Measurements from ENCODE around the gene ZNF814.
"Not testable (repeated sequence)": the region's sequence is repeated elsewhere in the genome, so short reads cannot be mapped to it uniquely, and the experiment has no call there.

Gene ZNF814

GRCh38 chr19:57841122-57841763 is 47.6 kb downstream of the ZNF814 start:
- H3K36me3 ChIP-seq (ENCODE audit: control insufficient read depth, insufficient read depth, low read length) = peaks cover 10% of the 10 kb centered on the region
- no peaks in the 10 kb centered on the region for H3K27me3 ChIP-seq (replicated peaks; ENCODE audit: control insufficient read depth, insufficient read depth, low read length)
- no peak for TF ChIP-seq CTCF (IDR thresholded peaks at IDR 0.05; ENCODE audit: insufficient read depth, low read length, poor library complexity, severe bottlenecking)
- DNase-seq (ENCODE audit: extremely low read depth, insufficient read length) = no peak
- H3K4me3 ChIP-seq (replicated peaks; ENCODE audit: low read depth, low read length) = no peak overlapping the region

- not testable (repeated sequence) for H3K36me3 ChIP-seq (ENCODE audit: control insufficient read depth, insufficient read depth, low read length); H3K4me3 ChIP-seq (replicated peaks; ENCODE audit: low read depth, low read length); DNase-seq (ENCODE audit: extremely low read depth, insufficient read length); H3K27me3 ChIP-seq (replicated peaks; ENCODE audit: control insufficient read depth, insufficient read depth, low read length)
These were observed 50.1 kb downstream of the ZNF814 start for GRCh38 chr19:57838622-57839191.

GRCh38 chr19:57836991-57837390 is 51.8 kb downstream of the ZNF814 start:
- not testable (repeated sequence) for H3K36me3 ChIP-seq (ENCODE audit: control insufficient read depth, insufficient read depth, low read length); H3K27me3 ChIP-seq (replicated peaks; ENCODE audit: control insufficient read depth, insufficient read depth, low read length); DNase-seq (ENCODE audit: extremely low read depth, insufficient read length); H3K4me3 ChIP-seq (replicated peaks; ENCODE audit: low read depth, low read length)

GRCh38 chr19:57830071-57830602 is 58.7 kb downstream of the ZNF814 start, which contains the start of gene ZNF587B:
TSS of gene ZNF587B (plus strand) at chr19:57830299. CDS start at chr19:57830529, 230 bp downstream.
- H3K36me3 ChIP-seq (ENCODE audit: control insufficient read depth, insufficient read depth, low read length) = no peaks in the 10 kb centered on the region; the same call in none of the 2 replicates
- H3K4me3 ChIP-seq (replicated peaks; ENCODE audit: low read depth, low read length) = no peak within 1 kb of the TSS
- H3K27me3 ChIP-seq (replicated peaks; ENCODE audit: control insufficient read depth, insufficient read depth, low read length) = no peaks in the 10 kb centered on the region
- DNase-seq (ENCODE audit: extremely low read depth, insufficient read length) = peak; percentile 18
- TF ChIP-seq CTCF (IDR thresholded peaks at IDR 0.05; ENCODE audit: insufficient read depth, low read length, poor library complexity, severe bottlenecking) = peak; percentile 38

- TF ChIP-seq CTCF (IDR thresholded peaks at IDR 0.05; ENCODE audit: insufficient read depth, low read length, poor library complexity, severe bottlenecking) = no peak
- Histone ChIP-seq H3K27me3 (replicated peaks; ENCODE audit: control insufficient read depth, insufficient read depth, low read length) (no peaks in the 10 kb centered on the region), H3K36me3 (ENCODE audit: control insufficient read depth, insufficient read depth, low read length) (no peaks in the 10 kb centered on the region; the same call in none of the 2 replicates), H3K4me3 (replicated peaks; ENCODE audit: low read depth, low read length) (no peak overlapping the region)
- no peak for DNase-seq (ENCODE audit: extremely low read depth, insufficient read length)
These were observed 59.5 kb downstream of the ZNF814 start for GRCh38 chr19:57829316-57829715.

GRCh38 chr19:57825511-57825910 is 63.3 kb downstream of the ZNF814 start:
- no peak for DNase-seq (ENCODE audit: extremely low read depth, insufficient read length)
- H3K4me3 ChIP-seq (replicated peaks; ENCODE audit: low read depth, low read length) = no peak overlapping the region
- no peaks in the 10 kb centered on the region; the same call in none of the 2 replicates for H3K36me3 ChIP-seq (ENCODE audit: control insufficient read depth, insufficient read depth, low read length)
- H3K27me3 ChIP-seq (replicated peaks; ENCODE audit: control insufficient read depth, insufficient read depth, low read length) = no peaks in the 10 kb centered on the region
- no peak for TF ChIP-seq CTCF (IDR thresholded peaks at IDR 0.05; ENCODE audit: insufficient read depth, low read length, poor library complexity, severe bottlenecking)

GRCh38 chr19:57823608-57824007 is 65.2 kb downstream of the ZNF814 start:
- not testable (repeated sequence) for H3K4me3 ChIP-seq (replicated peaks; ENCODE audit: low read depth, low read length); DNase-seq (ENCODE audit: extremely low read depth, insufficient read length); H3K36me3 ChIP-seq (ENCODE audit: control insufficient read depth, insufficient read depth, low read length)

GRCh38 chr19:57823155-57823554 is 65.7 kb downstream of the ZNF814 start:
- H3K36me3 ChIP-seq (ENCODE audit: control insufficient read depth, insufficient read depth, low read length); H3K27me3 ChIP-seq (replicated peaks; ENCODE audit: control insufficient read depth, insufficient read depth, low read length); DNase-seq (ENCODE audit: extremely low read depth, insufficient read length); H3K4me3 ChIP-seq (replicated peaks; ENCODE audit: low read depth, low read length): not testable (repeated sequence)

More at GRCh38 chr19:57823608-57824007, 65.2 kb downstream of the ZNF814 start:
- not testable (repeated sequence) for H3K27me3 ChIP-seq (replicated peaks; ENCODE audit: control insufficient read depth, insufficient read depth, low read length)

- not testable (repeated sequence) for DNase-seq (ENCODE audit: extremely low read depth, insufficient read length); H3K4me3 ChIP-seq (replicated peaks; ENCODE audit: low read depth, low read length); H3K36me3 ChIP-seq (ENCODE audit: control insufficient read depth, insufficient read depth, low read length); H3K27me3 ChIP-seq (replicated peaks; ENCODE audit: control insufficient read depth, insufficient read depth, low read length)
These were observed 67.3 kb downstream of the ZNF814 start for GRCh38 chr19:57821501-57821900.

- H3K4me3 ChIP-seq (replicated peaks; ENCODE audit: low read depth, low read length) = peak overlapping the region; percentile 98; the same call in 1 of the 2 replicates
- H3K36me3 ChIP-seq (ENCODE audit: control insufficient read depth, insufficient read depth, low read length); DNase-seq (ENCODE audit: extremely low read depth, insufficient read length); H3K27me3 ChIP-seq (replicated peaks; ENCODE audit: control insufficient read depth, insufficient read depth, low read length): not testable (repeated sequence)
These were observed 67.7 kb downstream of the ZNF814 start for GRCh38 chr19:57821095-57821494.

Data from GM06990 (cell line).